GM12874 (cell line): ENCODE measurements around the gene NKX1-2.

Experiments used
- TF ChIP-seq, protein P1 (sequence below): IDR thresholded peaks from 2 replicates; pipeline ENCODE4 v1.5.1; 2011; ENCODE audit warnings: low read depth, mild to moderate bottlenecking, control low read depth, low read length, moderate library complexity; ENCODE audit not compliant: insufficient read depth

NKX1-2 gene

DNA sequence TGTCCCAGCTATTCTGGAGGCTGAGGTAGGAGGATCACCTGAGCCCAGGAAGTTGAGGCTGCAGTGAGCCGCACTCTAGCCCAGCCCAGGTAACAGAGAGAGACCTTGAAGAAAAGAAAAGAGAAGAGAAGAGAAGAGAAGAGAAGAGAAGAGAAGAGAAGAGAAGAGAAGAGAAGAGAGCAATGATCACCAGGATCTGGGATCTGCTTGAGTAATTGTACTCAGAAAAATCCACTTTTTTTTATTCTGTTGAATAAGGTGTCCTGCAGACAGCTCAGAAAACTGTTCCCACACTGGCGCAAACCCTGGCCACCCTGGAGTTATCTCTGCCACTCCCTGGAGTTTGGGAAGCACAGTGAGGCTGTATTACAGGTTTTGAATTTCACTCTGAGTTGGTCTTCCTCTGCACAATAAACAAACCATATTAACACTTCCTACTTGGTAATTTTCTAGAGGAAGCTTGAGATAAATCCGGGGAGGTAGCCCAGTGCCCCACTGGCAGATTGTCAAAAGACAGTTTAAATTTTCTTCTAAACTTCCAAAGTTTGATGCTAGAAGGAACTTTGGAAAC, 21.5 kb downstream of the NKX1-2 start:
- TF ChIP-seq, protein P1, sequence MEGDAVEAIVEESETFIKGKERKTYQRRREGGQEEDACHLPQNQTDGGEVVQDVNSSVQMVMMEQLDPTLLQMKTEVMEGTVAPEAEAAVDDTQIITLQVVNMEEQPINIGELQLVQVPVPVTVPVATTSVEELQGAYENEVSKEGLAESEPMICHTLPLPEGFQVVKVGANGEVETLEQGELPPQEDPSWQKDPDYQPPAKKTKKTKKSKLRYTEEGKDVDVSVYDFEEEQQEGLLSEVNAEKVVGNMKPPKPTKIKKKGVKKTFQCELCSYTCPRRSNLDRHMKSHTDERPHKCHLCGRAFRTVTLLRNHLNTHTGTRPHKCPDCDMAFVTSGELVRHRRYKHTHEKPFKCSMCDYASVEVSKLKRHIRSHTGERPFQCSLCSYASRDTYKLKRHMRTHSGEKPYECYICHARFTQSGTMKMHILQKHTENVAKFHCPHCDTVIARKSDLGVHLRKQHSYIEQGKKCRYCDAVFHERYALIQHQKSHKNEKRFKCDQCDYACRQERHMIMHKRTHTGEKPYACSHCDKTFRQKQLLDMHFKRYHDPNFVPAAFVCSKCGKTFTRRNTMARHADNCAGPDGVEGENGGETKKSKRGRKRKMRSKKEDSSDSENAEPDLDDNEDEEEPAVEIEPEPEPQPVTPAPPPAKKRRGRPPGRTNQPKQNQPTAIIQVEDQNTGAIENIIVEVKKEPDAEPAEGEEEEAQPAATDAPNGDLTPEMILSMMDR, result no peak

DNA sequence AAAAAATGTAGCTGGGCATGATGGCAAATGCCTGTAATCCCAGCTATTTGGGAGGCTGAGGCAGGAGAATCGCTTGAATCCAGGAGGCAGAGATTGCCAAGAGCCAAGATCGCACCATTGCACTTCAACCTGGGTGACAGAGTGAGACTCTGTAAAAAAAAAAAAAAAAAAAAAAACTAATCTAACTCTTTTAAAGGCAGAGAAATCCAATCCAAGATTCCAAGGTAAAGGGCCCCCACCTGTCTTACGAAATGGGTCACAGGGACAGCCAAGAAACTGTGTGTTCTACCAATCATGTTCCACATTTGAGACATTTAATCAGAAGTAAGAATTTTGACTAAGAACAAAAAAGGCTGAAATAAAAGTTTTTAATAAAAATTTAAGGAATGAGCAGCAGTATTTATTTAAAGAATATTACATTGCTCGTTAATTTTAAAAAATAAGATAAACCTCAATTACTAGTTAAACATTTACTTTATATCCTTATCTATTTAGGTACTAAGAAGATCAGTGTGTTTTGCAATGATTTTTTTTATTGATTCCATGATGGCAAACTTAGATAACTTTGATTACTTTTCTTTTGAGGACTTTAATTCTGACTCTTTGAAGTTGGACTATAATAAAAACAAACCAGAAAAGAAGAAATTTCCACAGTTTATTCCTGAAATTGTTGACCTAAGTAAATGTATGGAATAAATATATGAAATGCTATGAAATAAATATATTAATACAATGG, 24.4 kb downstream of the NKX1-2 start:
- TF ChIP-seq, protein P1, result no peak

DNA sequence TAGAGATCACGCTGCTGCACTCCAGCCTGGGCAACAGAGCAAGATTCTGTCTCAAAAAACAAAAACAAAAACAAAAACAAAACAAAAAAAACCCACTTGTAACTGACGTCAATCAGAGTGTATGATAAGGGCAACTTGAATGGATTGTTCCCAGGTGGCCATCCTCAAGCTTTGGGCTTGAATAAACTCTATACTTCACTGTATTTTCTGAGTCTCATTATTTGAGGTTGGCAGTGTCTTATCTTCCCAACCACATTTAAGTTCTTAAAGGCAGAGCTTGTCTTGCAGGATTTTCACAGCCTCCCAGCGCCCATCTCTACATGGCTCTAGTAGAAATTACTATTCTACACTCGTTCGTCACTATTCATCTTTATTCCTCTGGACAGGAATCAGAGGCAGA, 26.0 kb downstream of the NKX1-2 start:
- TF ChIP-seq, protein P1, result no peak

DNA sequence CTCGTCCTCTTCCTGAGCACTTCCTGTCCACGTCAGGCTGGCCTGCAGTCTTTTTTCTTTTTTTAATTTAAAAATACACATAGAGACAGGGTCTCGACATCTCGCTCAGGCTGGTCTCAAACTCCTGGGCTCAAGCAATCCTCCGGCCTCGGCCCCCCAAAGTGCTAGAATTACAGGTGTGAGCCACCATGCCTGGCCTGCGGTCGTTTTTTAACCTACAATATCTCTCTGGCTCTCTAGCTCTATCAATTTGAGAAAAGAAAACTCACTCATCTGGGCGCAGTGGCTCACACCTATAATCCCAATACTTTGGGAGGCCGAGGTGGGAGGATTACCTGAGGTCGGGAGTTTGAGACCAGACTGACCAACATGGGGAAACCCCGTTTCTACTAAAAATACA, 27.1 kb downstream of the NKX1-2 start:
- TF ChIP-seq, protein P1, result no peak

DNA sequence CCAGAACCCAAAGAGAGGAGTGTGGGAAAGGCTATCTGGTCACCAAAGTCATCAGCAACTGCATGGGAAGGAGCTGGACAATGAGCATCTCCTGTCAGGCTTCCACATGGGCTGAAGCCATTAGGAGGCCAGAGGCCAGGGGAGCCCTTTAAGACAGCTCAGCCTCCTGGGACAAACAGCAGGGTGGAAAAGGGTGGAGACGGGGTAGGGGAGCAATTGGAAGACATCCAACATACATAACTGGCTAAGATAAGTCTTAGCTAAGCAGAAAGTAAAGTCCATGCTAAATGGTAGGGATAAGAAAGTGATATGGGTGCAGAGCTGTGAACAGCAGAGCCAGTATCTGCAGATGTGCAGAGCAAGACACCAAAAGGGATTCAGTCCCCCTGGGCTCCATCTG, 29.6 kb downstream of the NKX1-2 start:
- TF ChIP-seq, protein P1, result no peak

DNA sequence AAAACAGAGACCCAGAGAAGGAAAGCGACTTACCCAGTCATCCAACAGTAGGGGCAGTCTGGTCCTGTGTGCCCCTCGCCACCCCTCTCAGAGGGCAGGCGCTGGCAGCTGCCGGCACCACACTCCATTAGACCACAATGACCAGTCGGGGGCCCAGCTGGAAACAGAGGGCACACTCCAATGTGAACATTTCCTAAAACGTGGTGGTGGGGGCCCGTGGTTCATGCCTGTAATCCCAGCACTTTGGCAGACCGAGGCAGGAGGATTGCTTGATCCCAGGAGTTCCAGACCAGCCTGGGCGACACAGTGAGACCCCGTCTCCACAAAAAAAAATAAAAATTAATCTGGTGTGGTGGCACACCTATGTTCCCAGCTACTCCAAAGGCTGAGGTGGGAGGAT, 30.2 kb downstream of the NKX1-2 start:
- TF ChIP-seq, protein P1, result no peak

DNA sequence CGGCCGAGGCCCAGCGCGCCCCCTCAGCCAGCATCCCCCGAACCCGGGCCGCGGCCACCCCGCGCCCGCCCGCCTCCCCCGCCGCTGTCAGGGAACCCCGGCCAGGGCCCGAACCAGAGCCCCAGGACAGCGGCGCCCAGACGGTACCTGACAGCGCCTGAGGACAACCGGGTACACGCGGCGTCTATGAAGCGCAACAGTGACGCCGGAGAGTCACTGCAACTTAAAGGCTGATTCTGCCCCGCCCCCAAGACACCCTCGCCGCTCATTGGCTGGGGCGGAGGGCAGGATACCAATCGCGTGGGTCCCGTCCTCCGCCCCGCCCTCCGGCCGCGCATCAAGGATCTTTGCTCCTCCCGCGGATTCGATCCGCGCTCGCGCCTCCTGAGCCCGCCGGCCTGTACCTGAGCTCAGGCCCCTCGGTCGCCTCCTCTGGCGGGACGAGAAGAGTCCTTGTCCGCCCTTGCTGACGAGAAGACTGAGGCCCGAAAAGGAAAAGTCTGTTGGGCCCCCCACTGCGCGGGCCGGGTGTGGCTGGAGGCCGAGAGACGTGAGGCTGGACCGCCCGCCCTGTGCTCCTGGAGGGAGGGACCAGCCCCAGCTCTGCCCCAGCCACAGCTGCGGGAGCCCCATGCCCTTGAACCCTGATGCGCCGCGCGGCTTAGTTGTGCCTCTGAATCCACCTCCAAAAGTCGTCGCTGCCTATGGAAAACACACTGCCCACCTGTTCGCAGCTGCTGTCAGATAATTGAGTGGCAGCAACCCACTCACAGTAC, 30.9 kb downstream of the NKX1-2 start, which contains the start of gene OAT:
TSS of gene OAT (minus strand) at position 198 of the 776 bp plus-strand sequence. CDS start 6,752 bp downstream, outside the sequence.
- TF ChIP-seq, protein P1, result no peak
